SK-N-SH (cell line): ENCODE measurements around the gene SEC16A.

ENCODE experiments used
- CHD2 ChIP-seq: fragments of 150-350 bp; IDR thresholded peaks from 2 replicates; pipeline ENCODE4 v1.6.1; 2018; ENCODE audit warnings: low read length; ENCODE audit not compliant: partially characterized antibody
- POLR2AphosphoS5 ChIP-seq: IDR thresholded peaks from 2 replicates; pipeline ENCODE4 v1.6.1; 2012; ENCODE audit warnings: low read depth, low read length
- USF2 ChIP-seq: fragments of 150-350 bp; IDR thresholded peaks from 2 replicates; pipeline ENCODE4 v1.6.1; 2017; ENCODE audit warnings: antibody characterized with exemption, low read length, low read depth, borderline replicate concordance

- TF ChIP-seq CHD2 (no peak), POLR2AphosphoS5 (no peak), USF2 (no peak)
Measured at GRCh38 chr9:136453326-136453725, 29.5 kb downstream of the SEC16A start.
